ENCODE results near the gene GPX4.

Gene GPX4

DNA sequence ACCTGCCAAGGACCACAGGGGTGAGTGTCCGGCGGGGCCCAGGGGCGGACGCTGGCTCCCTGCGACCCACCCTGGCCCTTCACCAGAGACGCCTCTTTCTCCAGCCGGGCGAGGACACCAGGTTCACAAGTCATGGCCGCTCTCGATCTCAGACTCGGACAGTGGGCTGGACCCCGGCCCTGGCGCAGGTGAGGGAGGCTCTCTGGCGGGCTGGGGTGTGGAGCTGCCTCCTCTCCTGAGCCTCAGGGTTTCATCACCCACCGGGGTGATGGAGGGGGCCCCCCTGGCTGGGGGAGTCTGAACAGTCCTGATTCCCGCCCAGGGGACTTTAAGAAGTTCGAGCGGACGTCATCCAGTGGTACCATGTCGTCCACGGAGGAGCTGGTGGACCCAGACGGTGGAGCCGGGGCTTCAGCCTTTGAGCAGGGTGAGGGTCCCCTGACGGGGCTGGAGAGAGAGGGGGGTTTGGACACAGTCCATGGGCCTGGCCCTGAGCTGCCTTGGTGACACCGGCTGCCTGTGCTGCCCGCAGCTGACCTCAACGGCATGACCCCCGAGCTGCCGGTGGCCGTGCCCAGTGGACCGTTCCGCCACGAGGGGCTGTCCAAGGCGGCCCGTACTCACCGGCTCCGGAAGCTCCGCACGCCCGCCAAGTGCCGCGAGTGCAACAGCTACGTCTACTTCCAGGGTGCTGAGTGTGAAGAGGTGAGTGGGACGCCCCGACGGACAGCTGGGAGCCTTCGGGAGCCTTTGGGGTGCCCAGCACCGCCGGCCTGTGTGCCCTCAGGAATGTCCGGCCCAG, 23.2 kb upstream of the GPX4 start:
- H3K14ac ChIP-seq (ENCODE audit: low read length) = no peak overlapping the region
- no peak overlapping the region for H2AK5ac ChIP-seq (ENCODE audit: low read length)
- H3K27ac ChIP-seq (ENCODE audit: low read depth, low read length) = no peak overlapping the region
- H4K91ac ChIP-seq (ENCODE audit: low read depth, low read length) = no peak overlapping the region
- no peak overlapping the region for H3K9ac ChIP-seq (ENCODE audit: low read length)
- peaks cover 0 to 2% of the 10 kb centered on the region in 2 experiments for H3K4me1 ChIP-seq (ENCODE audit: control insufficient read depth in 1 of 2, insufficient read depth in 2 of 2, low read length in 2 of 2)
- no peak for DNase-seq
- peaks cover 9% of the 10 kb centered on the region for H3K9me3 ChIP-seq (ENCODE audit: insufficient read depth, low read depth, low read length)
- H3K79me1 ChIP-seq (ENCODE audit: low read length) = no peaks in the 10 kb centered on the region
- H2AFZ ChIP-seq (ENCODE audit: insufficient read depth, low read length, poor library complexity) = no peak overlapping the region
- H4K12ac ChIP-seq (ENCODE audit: low read depth, low read length) = no peak overlapping the region
- H3K4me3 ChIP-seq (ENCODE audit: low read depth, low read length) = no peak overlapping the region
- no peak overlapping the region for H3K23ac ChIP-seq (ENCODE audit: low read length)
- H2BK120ac ChIP-seq (ENCODE audit: insufficient read depth, low read length, poor library complexity) = no peak overlapping the region
- no peak overlapping the region for H2BK5ac ChIP-seq (ENCODE audit: low read depth, low read length, poor library complexity)
- no peak overlapping the region for H4K8ac ChIP-seq (ENCODE audit: low read depth, low read length)
- H3K36me3 ChIP-seq (ENCODE audit: control insufficient read depth in 1 of 2, insufficient read depth in 2 of 2, low read length in 2 of 2) = peaks cover 3 to 10% of the 10 kb centered on the region in 2 experiments
- WGBS (ENCODE audit: extremely low coverage, insufficient coverage, insufficient read length) = no CpG with 5 or more reads among the region's 50 CpGs
- H3K4ac ChIP-seq (ENCODE audit: low read depth, low read length) = no peak overlapping the region
- no peaks in the 10 kb centered on the region for H3K27me3 ChIP-seq (ENCODE audit: insufficient read depth, low read length)
- no peaks in the 10 kb centered on the region for H3K79me2 ChIP-seq (ENCODE audit: control insufficient read depth, insufficient read depth, low read length, poor library complexity)
- no peak overlapping the region for H3K18ac ChIP-seq (ENCODE audit: low read length)
- H2BK12ac ChIP-seq (ENCODE audit: low read length) = no peak overlapping the region
- no peak overlapping the region for H3K4me2 ChIP-seq (ENCODE audit: low read length)

DNA sequence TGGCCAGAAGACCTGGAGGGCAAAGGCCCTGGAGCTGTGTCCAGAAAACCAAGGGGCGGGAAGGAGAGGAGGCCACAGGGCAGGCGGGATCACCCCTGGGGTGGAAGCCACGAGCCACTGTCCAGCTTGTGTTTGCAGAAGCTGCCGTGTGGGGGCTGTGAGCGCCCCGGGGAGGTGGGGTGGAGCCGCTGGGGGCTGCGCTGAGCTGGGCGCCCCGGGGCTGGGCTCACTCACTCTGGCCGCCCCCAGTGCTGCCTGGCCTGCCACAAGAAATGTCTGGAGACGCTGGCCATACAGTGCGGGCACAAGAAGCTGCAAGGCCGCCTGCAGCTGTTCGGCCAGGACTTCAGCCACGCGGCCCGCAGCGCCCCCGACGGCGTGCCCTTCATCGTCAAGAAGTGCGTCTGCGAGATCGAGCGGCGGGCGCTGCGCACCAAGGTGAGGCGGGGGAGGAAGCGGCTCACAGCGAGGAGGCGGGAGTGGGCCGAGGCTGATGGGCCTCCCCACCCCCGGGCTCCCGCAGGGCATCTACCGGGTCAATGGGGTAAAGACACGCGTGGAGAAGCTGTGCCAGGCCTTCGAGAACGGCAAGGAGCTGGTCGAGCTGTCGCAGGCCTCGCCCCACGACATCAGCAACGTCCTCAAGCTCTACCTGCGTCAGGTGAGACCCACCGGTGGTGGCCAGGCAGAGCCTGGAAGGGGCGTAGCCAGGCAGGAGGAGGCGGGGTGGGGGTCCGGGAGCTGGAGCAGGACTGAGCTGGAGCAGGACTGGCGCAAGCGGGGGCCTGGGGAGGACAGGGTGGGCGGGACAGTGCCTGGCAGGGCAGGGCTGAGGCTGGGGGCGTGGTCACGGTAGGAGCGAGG, 22.3 kb upstream of the GPX4 start:
- Histone ChIP-seq H3K36me3 (ENCODE audit: control insufficient read depth in 1 of 2, insufficient read depth in 2 of 2, low read length in 2 of 2) (peaks cover 8 to 14% of the 10 kb centered on the region in 2 experiments), H2AFZ (ENCODE audit: insufficient read depth, low read length, poor library complexity) (no peak overlapping the region), H2BK12ac (ENCODE audit: low read length) (no peak overlapping the region), H2AK5ac (ENCODE audit: low read length) (no peak overlapping the region), H3K23ac (ENCODE audit: low read length) (no peak overlapping the region), H4K12ac (ENCODE audit: low read depth, low read length) (no peak overlapping the region), H3K9ac (ENCODE audit: low read length) (no peak overlapping the region), H3K79me2 (ENCODE audit: control insufficient read depth, insufficient read depth, low read length, poor library complexity) (no peaks in the 10 kb centered on the region), H2BK5ac (ENCODE audit: low read depth, low read length, poor library complexity) (no peak overlapping the region), H3K27ac (ENCODE audit: low read depth, low read length) (no peak overlapping the region), H3K79me1 (ENCODE audit: low read length) (no peaks in the 10 kb centered on the region), H3K18ac (ENCODE audit: low read length) (no peak overlapping the region), H3K4me1 (ENCODE audit: control insufficient read depth in 1 of 2, insufficient read depth in 2 of 2, low read length in 2 of 2) (peaks cover 0 to 2% of the 10 kb centered on the region in 2 experiments), H3K4me2 (ENCODE audit: low read length) (no peak overlapping the region), H3K4me3 (ENCODE audit: low read depth, low read length) (no peak overlapping the region), H3K14ac (ENCODE audit: low read length) (no peak overlapping the region), H3K9me3 (ENCODE audit: insufficient read depth, low read depth, low read length) (peaks cover 9% of the 10 kb centered on the region), H3K4ac (ENCODE audit: low read depth, low read length) (no peak overlapping the region), H3K27me3 (ENCODE audit: insufficient read depth, low read length) (no peaks in the 10 kb centered on the region), H2BK120ac (ENCODE audit: insufficient read depth, low read length, poor library complexity) (no peak overlapping the region), H4K8ac (ENCODE audit: low read depth, low read length) (no peak overlapping the region), H4K91ac (ENCODE audit: low read depth, low read length) (no peak overlapping the region)
- DNase-seq = peak; percentile 83 to 88
- WGBS (ENCODE audit: extremely low coverage, insufficient coverage, insufficient read length) = no CpG with 5 or more reads among the region's 58 CpGs

DNA sequence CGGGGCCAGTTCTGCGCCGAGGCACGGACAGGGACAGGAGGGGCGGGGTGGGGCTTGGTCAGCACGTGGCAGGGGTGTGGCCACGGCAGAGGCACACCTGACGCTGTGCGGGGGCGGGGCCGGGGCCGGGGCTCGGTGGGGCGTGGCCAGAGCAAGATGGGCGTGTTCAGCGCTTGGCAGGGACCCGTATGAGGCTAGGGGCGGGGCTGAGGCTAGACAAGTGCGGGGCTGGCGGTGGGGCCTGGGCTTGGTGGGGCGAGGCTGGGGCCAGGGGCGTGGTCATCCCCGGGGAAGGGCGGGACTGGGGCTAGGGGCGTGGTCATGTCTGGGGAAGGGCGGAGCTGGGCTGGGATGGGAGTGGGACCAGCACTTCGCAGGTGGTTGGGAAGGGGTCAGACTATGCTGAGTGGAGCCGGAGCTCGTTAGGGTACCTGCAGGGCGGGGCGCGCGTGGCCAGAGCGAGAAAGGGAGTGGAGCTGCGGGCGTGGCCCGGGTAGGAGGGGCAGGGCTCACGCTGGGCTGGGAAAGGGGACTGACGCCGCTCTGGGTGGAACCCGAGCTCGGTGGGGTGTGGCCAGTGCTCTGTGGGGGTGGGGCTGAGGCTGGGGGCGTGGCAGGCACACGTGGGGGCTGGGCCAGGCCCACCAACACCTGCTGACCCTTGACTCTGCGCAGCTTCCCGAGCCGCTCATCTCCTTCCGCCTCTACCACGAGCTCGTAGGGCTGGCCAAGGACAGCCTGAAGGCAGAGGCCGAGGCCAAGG, 21.4 kb upstream of the GPX4 start:
- Histone ChIP-seq H4K91ac (ENCODE audit: low read depth, low read length) (no peak overlapping the region), H3K18ac (ENCODE audit: low read length) (no peak overlapping the region), H3K79me2 (ENCODE audit: control insufficient read depth, insufficient read depth, low read length, poor library complexity) (no peaks in the 10 kb centered on the region), H3K27me3 (ENCODE audit: insufficient read depth, low read length) (no peaks in the 10 kb centered on the region), H4K8ac (ENCODE audit: low read depth, low read length) (no peak overlapping the region), H4K12ac (ENCODE audit: low read depth, low read length) (no peak overlapping the region), H3K27ac (ENCODE audit: low read depth, low read length) (no peak overlapping the region), H3K9me3 (ENCODE audit: insufficient read depth, low read depth, low read length) (peaks cover 9% of the 10 kb centered on the region), H3K9ac (ENCODE audit: low read length) (no peak overlapping the region), H3K23ac (ENCODE audit: low read length) (no peak overlapping the region), H2AFZ (ENCODE audit: insufficient read depth, low read length, poor library complexity) (no peak overlapping the region), H3K36me3 (ENCODE audit: control insufficient read depth in 1 of 2, insufficient read depth in 2 of 2, low read length in 2 of 2) (peaks cover 14 to 18% of the 10 kb centered on the region in 2 experiments), H2BK12ac (ENCODE audit: low read length) (no peak overlapping the region), H3K4ac (ENCODE audit: low read depth, low read length) (no peak overlapping the region), H3K4me2 (ENCODE audit: low read length) (no peak overlapping the region), H2BK5ac (ENCODE audit: low read depth, low read length, poor library complexity) (no peak overlapping the region), H2AK5ac (ENCODE audit: low read length) (no peak overlapping the region), H3K14ac (ENCODE audit: low read length) (no peak overlapping the region), H3K4me1 (ENCODE audit: control insufficient read depth in 1 of 2, insufficient read depth in 2 of 2, low read length in 2 of 2) (peaks cover 0 to 2% of the 10 kb centered on the region in 2 experiments), H3K79me1 (ENCODE audit: low read length) (no peaks in the 10 kb centered on the region), H2BK120ac (ENCODE audit: insufficient read depth, low read length, poor library complexity) (no peak overlapping the region), H3K4me3 (ENCODE audit: low read depth, low read length) (no peak overlapping the region)
- WGBS (ENCODE audit: extremely low coverage, insufficient coverage, insufficient read length) = no CpG with 5 or more reads among the region's 51 CpGs
- peak; percentile 93 to 96 for DNase-seq
